HFF-Myc (cell line): ENCODE results near the gene ANKRD13D.
A peak's percentile ranks its signal among the peaks of the same experiment; 100 is the strongest.

Source experiments
- DNase-seq: peaks from one replicate; pipeline ENCODE4 v3.0.0-alpha.2; 2011; ENCODE audit warnings: low read depth; ENCODE audit errors: extremely low read depth
- H3K4me3 ChIP-seq: replicated peaks from 2 replicates; pipeline ENCODE4 v1.5.1; 2011; ENCODE audit warnings: low read depth, mild to moderate bottlenecking, control low read depth, low read length
- TF ChIP-seq, protein P1 (sequence below): IDR thresholded peaks from 2 replicates; pipeline ENCODE4 v1.5.1; 2012; ENCODE audit warnings: mild to moderate bottlenecking, low read depth, low read length, control low read depth; ENCODE audit errors: missing control alignments

ANKRD13D gene

DNA sequence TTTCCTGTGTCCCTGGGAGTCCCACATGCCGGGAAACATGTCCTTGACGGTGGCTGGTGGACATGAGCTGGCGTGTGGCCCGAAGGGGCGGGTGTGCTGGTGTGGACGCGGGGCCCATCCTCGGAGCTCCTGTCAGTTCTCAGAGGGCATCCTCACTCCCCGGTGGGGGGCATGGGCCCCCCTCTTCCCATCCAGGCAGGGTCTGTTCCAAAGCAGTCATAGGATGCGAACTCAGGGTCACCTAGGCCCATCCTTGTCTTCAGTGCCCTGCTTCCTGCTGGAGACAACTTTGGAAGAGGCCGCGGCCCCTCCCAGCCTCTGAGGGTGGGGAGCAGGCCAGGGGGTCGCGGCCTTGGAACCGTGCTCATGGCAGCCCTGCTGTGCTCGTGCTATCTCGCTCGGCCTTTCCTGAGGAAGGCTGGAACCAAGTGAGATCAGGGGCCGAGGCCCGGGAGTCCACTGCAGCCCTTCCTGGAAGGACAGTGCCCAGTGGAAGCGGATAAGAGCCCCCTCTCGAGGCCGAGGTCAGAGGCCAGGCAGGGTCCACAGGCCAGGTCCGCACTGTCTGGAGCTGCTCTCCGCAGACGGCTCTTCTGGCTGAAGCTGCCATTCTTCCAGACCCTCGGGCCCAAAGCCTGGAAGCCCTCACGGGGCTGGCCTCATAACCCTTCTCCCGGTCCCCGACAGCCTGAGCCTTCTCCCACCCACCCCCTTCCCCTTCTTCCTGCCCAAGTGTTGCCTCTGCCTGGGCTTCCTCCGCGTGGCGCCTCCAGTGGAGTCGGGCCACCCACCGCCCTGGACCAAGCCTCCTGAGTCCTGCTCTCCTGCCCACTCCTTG lies 14.1 kb upstream of the ANKRD13D start:
- no peak overlapping the region for H3K4me3 ChIP-seq
- DNase-seq = no peak
- TF ChIP-seq, protein P1, sequence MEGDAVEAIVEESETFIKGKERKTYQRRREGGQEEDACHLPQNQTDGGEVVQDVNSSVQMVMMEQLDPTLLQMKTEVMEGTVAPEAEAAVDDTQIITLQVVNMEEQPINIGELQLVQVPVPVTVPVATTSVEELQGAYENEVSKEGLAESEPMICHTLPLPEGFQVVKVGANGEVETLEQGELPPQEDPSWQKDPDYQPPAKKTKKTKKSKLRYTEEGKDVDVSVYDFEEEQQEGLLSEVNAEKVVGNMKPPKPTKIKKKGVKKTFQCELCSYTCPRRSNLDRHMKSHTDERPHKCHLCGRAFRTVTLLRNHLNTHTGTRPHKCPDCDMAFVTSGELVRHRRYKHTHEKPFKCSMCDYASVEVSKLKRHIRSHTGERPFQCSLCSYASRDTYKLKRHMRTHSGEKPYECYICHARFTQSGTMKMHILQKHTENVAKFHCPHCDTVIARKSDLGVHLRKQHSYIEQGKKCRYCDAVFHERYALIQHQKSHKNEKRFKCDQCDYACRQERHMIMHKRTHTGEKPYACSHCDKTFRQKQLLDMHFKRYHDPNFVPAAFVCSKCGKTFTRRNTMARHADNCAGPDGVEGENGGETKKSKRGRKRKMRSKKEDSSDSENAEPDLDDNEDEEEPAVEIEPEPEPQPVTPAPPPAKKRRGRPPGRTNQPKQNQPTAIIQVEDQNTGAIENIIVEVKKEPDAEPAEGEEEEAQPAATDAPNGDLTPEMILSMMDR = no peak

DNA sequence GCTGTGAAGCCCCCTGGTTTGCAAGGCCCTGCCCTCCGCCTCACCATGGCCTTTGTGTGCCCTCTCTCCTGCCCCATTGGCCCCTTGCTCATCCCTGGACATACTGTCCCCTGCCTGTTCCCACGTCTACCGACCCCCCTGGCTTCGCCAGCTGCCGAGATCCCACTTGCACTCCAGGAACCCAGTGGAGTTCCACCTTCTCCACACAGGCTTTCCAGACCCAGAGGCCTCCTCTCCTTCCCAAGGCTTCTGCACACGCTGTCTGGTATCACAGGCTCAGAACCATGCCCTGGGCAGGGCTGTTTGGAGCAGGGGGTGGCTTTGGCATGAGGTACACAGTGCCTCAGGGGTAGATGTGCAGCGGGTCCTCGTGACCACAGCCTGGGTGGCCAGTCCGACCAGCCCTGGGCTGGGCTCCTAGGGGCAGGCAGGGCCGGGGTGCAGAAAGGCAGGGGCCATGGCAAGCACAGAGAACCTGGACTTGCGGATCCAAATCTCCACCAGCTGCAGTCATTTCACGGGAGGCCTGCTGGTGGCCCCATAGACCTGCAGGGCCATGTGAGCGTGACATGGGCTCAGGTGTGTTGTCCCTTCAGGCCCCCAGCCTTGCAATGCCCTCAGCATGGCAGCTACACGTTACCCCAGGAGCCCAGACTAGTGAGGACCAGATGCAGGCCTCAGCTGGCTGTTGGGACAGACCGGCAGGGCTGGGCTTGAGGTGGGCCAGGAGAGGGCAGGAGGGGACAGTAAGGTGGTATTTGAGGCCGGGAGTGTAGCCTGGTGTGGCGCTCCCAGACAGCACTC lies 13.3 kb upstream of the ANKRD13D start:
- TF ChIP-seq, protein P1 = no peak

DNA sequence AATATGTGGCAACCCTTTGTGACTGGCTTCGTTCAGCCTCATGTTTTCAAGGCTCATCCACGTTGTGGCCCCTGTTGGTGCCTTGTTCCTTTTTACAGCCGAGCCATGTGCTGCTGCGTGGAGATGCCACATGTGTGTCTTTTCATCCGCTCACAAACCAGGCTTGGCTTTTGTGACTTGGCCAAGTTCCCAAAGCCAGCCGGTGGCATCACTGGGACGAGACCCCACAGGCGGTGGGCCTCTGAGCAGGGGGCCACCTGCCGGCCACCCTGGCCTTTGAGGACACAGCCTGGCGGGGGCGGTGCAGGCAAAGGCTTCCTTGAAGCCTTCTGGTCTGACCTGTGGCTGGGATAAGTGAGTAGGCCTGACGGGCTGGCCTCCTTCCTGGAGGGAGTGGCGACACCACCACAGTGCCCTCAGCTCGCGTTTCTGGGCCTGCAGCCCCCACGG lies 12.3 kb upstream of the ANKRD13D start:
- TF ChIP-seq, protein P1 = peak; percentile 42
- DNase-seq = no peak
- peak overlapping the region; percentile 39 for H3K4me3 ChIP-seq

More for the DNA sequence above, 13.3 kb upstream of the ANKRD13D start:
- H3K4me3 ChIP-seq = no peak overlapping the region
- no peak for DNase-seq

DNA sequence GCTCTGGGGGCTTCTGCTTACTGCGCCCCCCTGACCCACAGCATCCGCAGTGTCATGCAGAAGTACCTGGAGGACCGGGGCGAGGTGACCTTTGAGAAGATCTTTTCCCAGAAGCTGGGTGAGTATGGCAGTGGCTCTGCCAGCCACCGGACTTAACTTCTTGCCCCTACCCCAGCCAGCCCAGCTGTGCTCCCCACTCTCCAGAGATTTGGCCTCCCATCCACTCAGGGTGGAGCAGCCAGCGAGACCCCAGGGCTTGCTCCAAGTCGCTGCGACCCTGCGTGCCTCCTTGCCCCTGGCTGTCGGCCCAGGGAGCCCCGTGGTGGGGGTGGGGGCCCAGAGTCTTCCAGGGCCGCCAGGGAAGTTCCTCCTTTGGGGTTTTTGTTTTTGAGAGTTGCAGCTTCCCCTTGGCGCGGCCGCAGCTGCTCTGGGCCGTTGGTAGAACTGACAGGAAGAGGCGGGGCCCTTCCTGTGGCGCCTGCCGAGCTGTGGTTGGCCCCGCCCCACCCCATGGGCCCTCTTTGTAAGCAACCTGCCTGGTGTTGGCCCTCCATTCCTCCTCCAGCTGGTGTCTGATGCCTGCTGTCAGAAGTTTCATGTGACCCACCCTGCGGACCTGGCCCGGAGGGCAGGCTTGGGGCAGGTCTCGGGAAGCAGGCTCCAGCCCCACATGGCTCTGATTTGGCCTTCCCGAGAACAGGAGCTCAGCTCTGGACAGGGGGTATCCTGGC lies 11.7 kb upstream of the ANKRD13D start:
- DNase-seq = peak; percentile 52
- TF ChIP-seq, protein P1 = no peak
- peak overlapping the region; percentile 39 for H3K4me3 ChIP-seq

DNA sequence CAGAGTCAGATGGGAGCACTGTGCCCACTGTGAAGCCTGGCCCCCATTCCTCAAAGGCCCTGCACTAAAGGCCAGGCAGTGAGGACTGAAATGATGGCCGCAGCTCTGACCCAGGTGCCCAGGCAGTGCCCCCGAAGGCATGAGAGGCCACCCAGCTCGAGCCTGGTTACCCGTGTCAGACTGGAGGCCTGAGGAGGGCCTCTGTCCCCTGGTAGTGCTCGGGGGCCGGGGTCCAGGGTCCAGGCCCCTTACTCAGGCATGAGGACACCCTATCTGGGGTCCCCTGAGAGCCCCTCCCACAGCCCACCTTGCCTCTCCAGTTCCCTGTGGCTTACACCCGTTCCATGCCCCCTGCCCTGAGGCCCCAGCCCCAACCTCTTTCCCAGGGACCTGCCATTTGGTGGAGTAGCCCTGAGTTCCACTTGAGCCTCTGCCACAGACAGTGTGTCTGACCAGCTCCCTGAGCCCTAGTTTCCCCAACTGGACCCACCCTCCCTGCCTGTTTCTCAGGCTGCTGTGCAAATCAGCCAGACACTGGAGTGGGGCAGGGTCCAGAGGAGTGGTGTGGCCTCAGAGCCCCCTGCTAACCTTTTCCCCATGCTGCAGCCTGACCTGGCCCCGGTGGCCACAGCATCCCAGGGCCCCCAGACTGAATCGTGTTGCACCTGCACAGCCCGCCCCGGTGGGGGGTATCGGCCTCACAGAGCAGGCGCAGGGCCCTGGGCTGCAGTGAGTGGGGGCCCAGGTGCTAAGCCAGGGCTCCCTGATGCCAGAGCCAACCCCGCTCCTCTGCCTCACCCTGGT lies 10.8 kb upstream of the ANKRD13D start:
- TF ChIP-seq, protein P1 = no peak
- no peak overlapping the region for H3K4me3 ChIP-seq
- DNase-seq = no peak
